Ectodermal cell (in vitro differentiated cells): Measurements from ENCODE around the gene FBXO24.

Source experiments
- H3K27ac ChIP-seq: 2 replicates; pipeline ENCODE4 v1.7.0; 2013; ENCODE audit warnings: mild to moderate bottlenecking, low read depth, low read length; ENCODE audit not compliant: insufficient read depth, poor library complexity, severe bottlenecking
- H3K27me3 ChIP-seq: 2 replicates; pipeline ENCODE4 v1.7.0; 2013; ENCODE audit warnings: mild to moderate bottlenecking, low read length; ENCODE audit not compliant: insufficient read depth, control insufficient read depth, poor library complexity, severe bottlenecking
- H3K36me3 ChIP-seq: one replicate; pipeline ENCODE4 v1.7.0; 2013; ENCODE audit warnings: low read length; ENCODE audit not compliant: control insufficient read depth, insufficient read depth
- H3K4me1 ChIP-seq: one replicate; pipeline ENCODE4 v1.7.0; 2013; ENCODE audit warnings: low read length; ENCODE audit not compliant: control insufficient read depth, insufficient read depth
- H3K4me3 ChIP-seq: 2 replicates; pipeline ENCODE4 v1.7.0; 2013; ENCODE audit warnings: low read depth, low read length, control low read depth; ENCODE audit not compliant: insufficient read depth
- H3K9me3 ChIP-seq: 2 replicates; pipeline ENCODE4 v1.7.0; 2013; ENCODE audit warnings: mild to moderate bottlenecking, low read length, moderate library complexity; ENCODE audit not compliant: control insufficient read depth
- WGBS, 2 experiments: methylation state at CpG; one replicate each; pipeline ENCODE4 v1.1.7; 2013; ENCODE audit warnings: missing lambda C conversion rate in 2 of 2; 5-methylcytosine and 5-hydroxymethylcytosine counted together

Gene FBXO24

DNA sequence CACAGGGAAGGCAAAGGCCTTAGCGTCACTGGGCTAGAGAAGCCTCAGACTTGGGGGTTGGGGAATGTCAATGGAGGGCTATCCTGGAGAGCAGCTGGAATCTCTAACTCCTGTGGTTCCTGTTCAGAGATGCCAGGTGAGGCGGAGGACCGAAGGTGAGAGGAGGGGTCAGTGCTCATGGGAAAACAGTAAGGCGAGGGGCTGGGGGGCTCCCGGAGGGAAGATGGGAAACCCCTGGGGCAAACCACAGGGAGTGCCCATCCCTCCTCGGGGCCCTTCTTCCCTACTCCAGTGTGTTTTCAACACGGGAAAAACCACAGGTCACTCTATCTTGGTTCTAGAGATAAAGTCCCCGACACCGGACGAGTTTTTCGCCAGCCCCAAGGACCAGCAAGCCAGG is 3.5 kb upstream of the FBXO24 start:
- no peak overlapping the region for H3K4me3 ChIP-seq
- H3K36me3 ChIP-seq, result peaks cover 12% of the 10 kb centered on the region
- H3K27me3 ChIP-seq, result no peaks in the 10 kb centered on the region
- peaks cover 18% of the 10 kb centered on the region for H3K4me1 ChIP-seq
- WGBS, 2 experiments, result 91 to 93% methylated on average over 11 of the region's 11 CpGs
- H3K9me3 ChIP-seq, result no peaks in the 10 kb centered on the region
- no peak overlapping the region for H3K27ac ChIP-seq

GRCh38 chr7:100583132-100584053 is 2.7 kb upstream of the FBXO24 start:
- H3K4me1 ChIP-seq, result peaks cover 18% of the 10 kb centered on the region
- H3K4me3 ChIP-seq, result no peak overlapping the region
- H3K9me3 ChIP-seq, result no peaks in the 10 kb centered on the region
- H3K27me3 ChIP-seq, result no peaks in the 10 kb centered on the region
- H3K27ac ChIP-seq, result no peak overlapping the region
- peaks cover 12% of the 10 kb centered on the region for H3K36me3 ChIP-seq
- WGBS, 2 experiments, result 60 to 69% methylated on average over 23 of the region's 23 CpGs

GRCh38 chr7:100584054-100584682 is 2.0 kb upstream of the FBXO24 start:
- Histone ChIP-seq H3K27me3 (no peaks in the 10 kb centered on the region), H3K4me3 (peak overlapping the region; percentile 75), H3K27ac (no peak overlapping the region), H3K4me1 (peaks cover 20% of the 10 kb centered on the region), H3K9me3 (no peaks in the 10 kb centered on the region), H3K36me3 (peaks cover 12% of the 10 kb centered on the region)
- WGBS, 2 experiments, result 41 to 43% methylated on average over 12 to 15 of the region's 15 CpGs

GRCh38 chr7:100584683-100585510 is 1.2 kb upstream of the FBXO24 start:
- Histone ChIP-seq H3K9me3 (no peaks in the 10 kb centered on the region), H3K4me1 (peaks cover 27% of the 10 kb centered on the region), H3K4me3 (peak overlapping the region; percentile 75), H3K27me3 (no peaks in the 10 kb centered on the region), H3K36me3 (peaks cover 12% of the 10 kb centered on the region), H3K27ac (peak overlapping the region; percentile 62)
- WGBS, 2 experiments, result 6 to 8% methylated on average over 20 of the region's 20 CpGs

DNA sequence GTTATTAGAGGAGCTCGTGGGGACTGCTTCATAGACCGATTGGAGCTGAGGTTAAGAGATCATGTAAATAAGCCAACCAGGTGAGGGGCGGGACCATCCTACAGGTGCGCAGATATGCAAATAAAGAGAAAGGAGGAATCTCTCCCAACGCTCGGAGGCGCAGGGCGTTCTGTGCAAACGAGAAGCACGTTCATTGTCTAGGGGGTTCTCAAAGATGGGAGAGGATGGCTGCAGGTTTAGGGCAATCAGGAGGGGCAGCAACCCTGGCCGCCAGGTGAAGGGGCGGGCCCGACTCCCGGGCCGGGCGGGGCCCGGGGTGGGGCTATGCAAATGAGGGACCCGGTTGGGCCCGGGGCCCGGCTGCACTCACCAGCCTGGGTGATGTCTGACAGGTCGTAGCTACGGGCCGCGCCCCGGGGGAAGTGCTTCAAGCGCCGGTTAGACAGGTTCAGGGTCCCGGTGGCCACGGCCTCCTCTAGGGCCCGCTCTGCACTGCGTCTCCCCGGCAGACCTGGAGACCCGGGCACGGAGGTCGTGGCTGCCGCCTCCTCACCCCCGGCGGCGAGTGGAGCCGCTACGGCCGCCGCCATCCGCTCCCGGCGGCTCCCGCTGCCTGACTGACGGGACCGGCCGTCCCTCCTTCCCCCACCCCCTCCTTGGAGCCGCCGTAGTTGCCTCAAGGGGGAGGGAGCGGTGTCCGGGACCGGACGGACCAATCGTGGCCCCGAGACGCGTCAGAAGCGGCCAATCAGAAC is 440 bp upstream of the FBXO24 start, which contains the start of gene LRCH4:
Gene LRCH4 (minus strand): TSS at position 619 of the 755 bp plus-strand sequence. CDS start 29 bp downstream, at position 590.
- Histone ChIP-seq H3K9me3 (no peaks in the 10 kb centered on the region), H3K36me3 (peaks cover 5% of the 10 kb centered on the region), H3K27me3 (no peaks in the 10 kb centered on the region), H3K4me1 (peaks cover 31% of the 10 kb centered on the region), H3K4me3 (peak within 1 kb of the TSS; percentile 84), H3K27ac (peak within 1 kb of the TSS; percentile 68)
- WGBS, 2 experiments, result 0% methylated on average over 61 of the region's 61 CpGs

DNA sequence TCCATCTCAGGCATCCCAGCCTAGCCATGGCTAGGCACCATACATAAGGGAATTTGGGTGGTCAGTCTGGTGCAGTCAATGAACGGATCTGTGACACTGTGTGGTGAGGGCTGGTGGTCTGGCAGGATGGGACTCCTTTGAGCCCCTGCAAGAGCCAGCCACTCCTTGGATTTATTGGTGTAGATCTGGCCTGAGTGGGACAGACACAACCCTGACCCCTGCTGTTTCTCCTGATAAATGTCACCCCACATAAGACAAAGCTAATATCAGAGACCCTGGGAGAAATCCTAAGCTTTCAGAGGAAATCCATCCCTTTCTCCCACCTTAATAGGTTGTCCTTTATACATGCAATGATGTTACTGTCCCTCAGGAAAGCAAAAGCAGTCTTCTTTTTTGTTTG is 2.3 kb downstream of the FBXO24 start:
- no peak overlapping the region for H3K27ac ChIP-seq
- H3K27me3 ChIP-seq, result no peaks in the 10 kb centered on the region
- 83 to 86% methylated on average over 1 of the region's 1 CpG for WGBS, 2 experiments
- H3K4me1 ChIP-seq, result peaks cover 25% of the 10 kb centered on the region
- H3K9me3 ChIP-seq, result no peaks in the 10 kb centered on the region
- no peaks in the 10 kb centered on the region for H3K36me3 ChIP-seq
- H3K4me3 ChIP-seq, result no peak overlapping the region

DNA sequence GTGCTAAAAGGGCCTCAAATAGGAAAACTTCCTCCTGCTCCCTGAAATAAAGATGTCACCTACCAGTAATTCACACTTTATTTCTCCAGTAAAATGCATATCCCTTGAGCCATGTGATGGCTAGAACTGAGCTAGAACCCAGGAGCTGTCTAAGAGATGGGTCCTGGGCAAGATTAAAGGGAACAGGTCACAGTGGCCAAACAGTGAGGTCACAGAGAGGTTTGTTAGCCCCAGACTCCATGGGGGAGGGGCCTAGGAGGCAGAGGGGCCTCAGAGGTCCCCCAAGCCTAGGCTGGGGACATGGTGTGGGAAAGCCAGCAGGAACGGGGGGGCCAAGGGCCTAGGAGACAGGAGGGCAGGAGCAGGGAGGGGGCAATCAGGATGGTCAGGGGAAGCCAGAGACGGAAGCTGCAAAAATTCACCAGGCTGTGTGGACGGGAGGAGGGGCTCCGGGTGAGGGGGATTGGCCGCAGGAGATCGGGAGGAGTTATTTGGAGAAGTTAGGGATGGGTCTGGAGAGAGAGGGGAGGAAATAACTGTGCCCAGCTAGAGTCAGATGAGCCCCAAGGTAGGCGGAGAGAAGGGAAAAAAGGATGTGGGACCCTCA is 3.3 kb downstream of the FBXO24 start:
- no peaks in the 10 kb centered on the region for H3K27me3 ChIP-seq
- peaks cover 21% of the 10 kb centered on the region for H3K4me1 ChIP-seq
- WGBS, 2 experiments, result 25 to 28% methylated on average over 7 of the region's 7 CpGs
- H3K4me3 ChIP-seq, result no peak overlapping the region
- H3K36me3 ChIP-seq, result no peaks in the 10 kb centered on the region
- H3K9me3 ChIP-seq, result no peaks in the 10 kb centered on the region
- no peak overlapping the region for H3K27ac ChIP-seq

DNA sequence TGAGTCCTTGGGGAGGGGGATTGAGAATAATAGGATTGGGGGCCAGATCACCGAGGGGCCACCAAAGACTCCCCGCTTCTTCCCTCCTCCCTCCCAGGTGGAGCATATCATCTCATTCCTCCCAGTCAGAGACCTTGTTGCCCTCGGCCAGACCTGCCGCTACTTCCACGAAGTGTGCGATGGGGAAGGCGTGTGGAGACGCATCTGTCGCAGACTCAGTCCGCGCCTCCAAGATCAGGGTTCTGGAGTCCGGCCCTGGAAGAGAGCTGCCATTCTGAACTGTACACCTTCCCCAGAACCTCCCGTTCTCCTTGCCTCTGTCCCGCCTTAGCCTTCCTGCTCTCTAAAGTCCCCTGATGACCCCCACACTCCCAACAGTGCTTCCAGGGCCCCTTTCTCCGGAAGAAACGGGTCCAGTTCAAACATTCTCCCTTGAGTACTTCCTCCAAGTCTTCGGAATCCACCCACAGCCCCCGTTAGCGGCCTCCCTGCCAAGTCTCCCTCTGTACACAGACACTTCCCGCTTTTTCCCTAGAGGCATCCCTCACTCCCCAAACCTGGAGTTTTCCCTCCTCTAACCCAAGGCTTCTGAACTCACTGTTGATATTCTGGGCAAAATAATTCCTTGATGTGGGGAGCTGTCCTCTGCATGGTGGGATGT is 4.1 kb downstream of the FBXO24 start:
- WGBS, 2 experiments, result 83 to 86% methylated on average over 20 of the region's 20 CpGs
- Histone ChIP-seq H3K4me3 (no peak overlapping the region), H3K27ac (no peak overlapping the region), H3K27me3 (no peaks in the 10 kb centered on the region), H3K4me1 (peaks cover 13% of the 10 kb centered on the region), H3K36me3 (no peaks in the 10 kb centered on the region), H3K9me3 (no peaks in the 10 kb centered on the region)

DNA sequence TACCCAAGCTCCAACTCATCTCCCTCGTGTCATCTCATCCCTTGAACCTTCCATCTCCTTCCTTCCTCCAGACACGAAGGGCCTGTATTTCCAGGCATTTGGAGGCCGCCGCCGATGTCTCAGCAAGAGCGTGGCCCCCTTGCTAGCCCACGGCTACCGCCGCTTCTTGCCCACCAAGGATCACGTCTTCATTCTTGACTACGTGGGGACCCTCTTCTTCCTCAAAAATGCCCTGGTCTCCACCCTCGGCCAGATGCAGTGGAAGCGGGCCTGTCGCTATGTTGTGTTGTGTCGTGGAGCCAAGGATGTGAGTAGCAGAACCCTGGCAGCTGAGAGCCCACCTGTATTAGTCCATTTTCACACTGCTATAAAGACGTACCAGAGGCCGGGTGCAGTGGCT is 5.5 kb downstream of the FBXO24 start:
- no peak overlapping the region for H3K27ac ChIP-seq
- H3K27me3 ChIP-seq, result no peaks in the 10 kb centered on the region
- no peak overlapping the region for H3K4me3 ChIP-seq
- 95% methylated on average over 17 of the region's 17 CpGs for WGBS, 2 experiments
- H3K36me3 ChIP-seq, result no peaks in the 10 kb centered on the region
- H3K9me3 ChIP-seq, result no peaks in the 10 kb centered on the region
- peaks cover 13% of the 10 kb centered on the region for H3K4me1 ChIP-seq
